ENCODE data around the gene RAMACL. TPM values are rescaled to one million over a fixed set of nuclear protein-coding genes. Genes with fewer than 3 reads are reported as not detected.
"Not testable (repeated sequence)": the region's sequence is repeated elsewhere in the genome, so short reads cannot be mapped to it uniquely, and the experiment has no call there.

RAMACL gene
- total RNA-seq, 1 donor, result 2.4 TPM

DNA sequence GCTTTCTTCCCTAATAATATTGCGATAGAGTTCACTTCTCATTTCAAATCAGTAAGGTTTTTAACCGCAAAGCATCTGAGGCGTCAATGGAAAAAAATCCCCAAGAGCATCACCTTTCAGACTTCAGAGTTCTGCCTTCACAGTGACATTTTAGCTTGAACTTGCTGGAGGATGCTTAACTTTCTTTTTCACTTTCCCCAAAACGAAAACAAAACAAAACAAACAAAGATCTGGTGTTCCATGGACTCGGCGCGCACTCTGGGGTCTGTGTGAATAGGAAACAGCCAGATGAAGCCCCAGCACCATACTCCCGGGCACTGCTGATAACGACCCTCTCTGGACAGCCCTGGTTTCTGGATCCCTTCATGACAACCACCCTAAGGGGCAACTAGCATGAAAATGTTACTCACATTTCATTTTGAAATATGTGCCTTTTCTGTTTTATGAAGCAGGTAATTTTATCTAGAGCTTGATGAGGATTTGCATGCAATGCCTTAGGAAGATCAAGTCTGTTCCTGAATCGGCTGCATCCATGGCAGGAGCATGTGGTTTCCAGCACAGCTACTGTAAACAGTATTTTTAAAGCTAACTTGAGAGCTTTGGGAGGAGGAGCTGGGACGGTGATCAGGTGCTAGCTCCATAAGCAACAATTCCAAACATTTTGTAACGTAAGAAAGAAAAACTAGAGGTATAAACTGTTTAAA lies 44.5 kb downstream of the RAMACL start:
- DNase-seq (ENCODE audit: low read depth), result no peak
- TF ChIP-seq, protein P1, sequence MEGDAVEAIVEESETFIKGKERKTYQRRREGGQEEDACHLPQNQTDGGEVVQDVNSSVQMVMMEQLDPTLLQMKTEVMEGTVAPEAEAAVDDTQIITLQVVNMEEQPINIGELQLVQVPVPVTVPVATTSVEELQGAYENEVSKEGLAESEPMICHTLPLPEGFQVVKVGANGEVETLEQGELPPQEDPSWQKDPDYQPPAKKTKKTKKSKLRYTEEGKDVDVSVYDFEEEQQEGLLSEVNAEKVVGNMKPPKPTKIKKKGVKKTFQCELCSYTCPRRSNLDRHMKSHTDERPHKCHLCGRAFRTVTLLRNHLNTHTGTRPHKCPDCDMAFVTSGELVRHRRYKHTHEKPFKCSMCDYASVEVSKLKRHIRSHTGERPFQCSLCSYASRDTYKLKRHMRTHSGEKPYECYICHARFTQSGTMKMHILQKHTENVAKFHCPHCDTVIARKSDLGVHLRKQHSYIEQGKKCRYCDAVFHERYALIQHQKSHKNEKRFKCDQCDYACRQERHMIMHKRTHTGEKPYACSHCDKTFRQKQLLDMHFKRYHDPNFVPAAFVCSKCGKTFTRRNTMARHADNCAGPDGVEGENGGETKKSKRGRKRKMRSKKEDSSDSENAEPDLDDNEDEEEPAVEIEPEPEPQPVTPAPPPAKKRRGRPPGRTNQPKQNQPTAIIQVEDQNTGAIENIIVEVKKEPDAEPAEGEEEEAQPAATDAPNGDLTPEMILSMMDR (IDR thresholded peaks at IDR 0.05; ENCODE audit: insufficient read depth, low read length), result no peak
- H3K4me3 ChIP-seq (ENCODE audit: low read depth, low read length), result no peak overlapping the region

DNA sequence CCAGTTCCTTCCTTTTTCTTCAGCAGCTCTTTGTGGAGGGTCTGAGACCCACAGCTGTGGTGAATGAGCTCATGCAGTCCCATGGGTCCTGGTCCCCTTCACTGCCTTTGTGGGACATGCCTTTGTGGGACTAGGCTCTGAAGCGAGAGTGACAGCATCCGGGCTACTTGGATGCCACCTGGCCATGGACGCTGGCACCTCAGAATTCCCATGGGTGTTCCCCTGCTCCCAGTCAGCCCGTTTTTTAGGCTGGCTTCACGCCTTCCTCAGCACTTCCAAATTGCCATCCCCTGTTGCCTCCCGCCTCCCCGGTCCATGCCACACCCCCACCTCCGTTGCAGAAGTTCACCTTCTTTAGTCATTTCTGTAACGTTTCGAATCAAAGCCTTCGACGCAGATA lies 45.1 kb downstream of the RAMACL start:
- DNase-seq (ENCODE audit: low read depth), result no peak
- TF ChIP-seq, protein P1 (IDR thresholded peaks at IDR 0.05; ENCODE audit: insufficient read depth, low read length), result no peak
- no peak overlapping the region for H3K4me3 ChIP-seq (ENCODE audit: low read depth, low read length)

DNA sequence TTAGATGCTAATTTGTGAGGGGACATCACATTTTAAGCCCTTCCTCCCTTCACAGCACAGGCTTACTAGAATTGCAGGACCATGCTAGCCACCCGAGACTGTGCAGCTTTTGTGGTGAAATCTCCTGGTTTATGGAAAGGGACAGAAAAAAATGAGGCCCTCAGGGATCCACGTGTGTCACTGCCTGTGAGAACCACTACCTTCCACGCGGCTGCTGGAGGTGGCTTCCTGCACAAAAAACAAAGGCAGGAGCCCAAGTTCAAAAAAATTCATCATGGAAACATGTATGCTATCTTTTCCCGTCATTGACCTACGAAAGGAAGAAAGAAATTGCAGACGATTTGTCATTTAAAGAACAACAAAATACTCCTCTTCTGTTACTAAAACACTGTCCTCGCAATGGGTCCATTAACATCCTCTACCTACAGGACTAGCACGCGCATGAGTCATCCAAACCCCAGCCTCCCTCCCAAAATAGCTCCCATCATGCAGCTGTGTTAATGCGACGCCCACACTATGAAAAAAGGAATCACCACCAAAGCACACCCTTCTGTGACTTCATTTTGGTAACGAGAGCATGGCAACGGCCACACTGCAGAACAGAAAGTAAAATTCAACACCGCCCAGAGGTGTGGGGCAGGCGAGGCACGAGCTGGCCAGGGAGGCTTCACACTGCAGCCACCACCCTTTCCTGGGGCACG lies 45.7 kb downstream of the RAMACL start:
- TF ChIP-seq, protein P1 (IDR thresholded peaks at IDR 0.05; ENCODE audit: insufficient read depth, low read length), result no peak
- H3K4me3 ChIP-seq (ENCODE audit: low read depth, low read length), result no peak overlapping the region
- peak; percentile 33 for DNase-seq (ENCODE audit: low read depth)

DNA sequence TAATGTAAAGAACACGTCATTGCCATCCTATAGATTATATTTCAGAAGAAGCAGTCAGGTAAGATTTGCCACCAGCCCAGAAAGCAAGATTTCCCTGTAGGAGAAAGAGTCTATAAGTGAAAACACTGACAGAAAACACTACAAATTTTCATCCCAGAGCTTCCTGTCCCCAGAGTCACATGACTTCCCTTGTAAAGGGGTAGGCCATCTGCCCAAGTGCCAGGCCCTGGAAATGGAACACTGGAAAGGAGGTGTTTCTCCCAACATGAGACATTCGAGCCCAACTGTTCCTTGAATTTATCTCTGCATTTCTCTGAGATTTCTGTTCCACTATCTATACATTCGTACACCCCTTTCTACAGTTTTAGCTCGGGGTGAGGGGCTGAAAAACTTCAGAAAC lies 46.9 kb downstream of the RAMACL start:
- no peak overlapping the region for H3K4me3 ChIP-seq (ENCODE audit: low read depth, low read length)
- TF ChIP-seq, protein P1 (IDR thresholded peaks at IDR 0.05; ENCODE audit: insufficient read depth, low read length), result no peak
- DNase-seq (ENCODE audit: low read depth), result no peak

DNA sequence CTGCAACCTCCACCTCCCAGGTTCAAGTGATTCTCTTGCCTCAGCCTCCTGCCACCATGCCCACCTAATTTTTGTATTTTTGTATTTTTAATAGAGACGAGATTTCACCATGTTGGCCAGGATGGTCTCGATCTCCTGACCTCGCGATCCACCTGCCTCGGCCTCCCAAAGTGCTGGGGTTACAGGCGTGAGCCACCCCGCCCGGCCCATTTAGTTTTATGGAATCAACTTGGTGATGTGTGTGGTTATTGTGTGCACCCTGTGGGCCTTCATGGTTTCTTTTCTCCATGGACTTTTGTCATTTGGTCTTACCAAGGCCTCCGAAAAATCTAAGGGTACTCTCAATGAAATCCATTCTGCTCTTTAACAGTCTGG lies 47.5 kb downstream of the RAMACL start:
- DNase-seq (ENCODE audit: low read depth); H3K4me3 ChIP-seq (ENCODE audit: low read depth, low read length): not testable (repeated sequence)

DNA sequence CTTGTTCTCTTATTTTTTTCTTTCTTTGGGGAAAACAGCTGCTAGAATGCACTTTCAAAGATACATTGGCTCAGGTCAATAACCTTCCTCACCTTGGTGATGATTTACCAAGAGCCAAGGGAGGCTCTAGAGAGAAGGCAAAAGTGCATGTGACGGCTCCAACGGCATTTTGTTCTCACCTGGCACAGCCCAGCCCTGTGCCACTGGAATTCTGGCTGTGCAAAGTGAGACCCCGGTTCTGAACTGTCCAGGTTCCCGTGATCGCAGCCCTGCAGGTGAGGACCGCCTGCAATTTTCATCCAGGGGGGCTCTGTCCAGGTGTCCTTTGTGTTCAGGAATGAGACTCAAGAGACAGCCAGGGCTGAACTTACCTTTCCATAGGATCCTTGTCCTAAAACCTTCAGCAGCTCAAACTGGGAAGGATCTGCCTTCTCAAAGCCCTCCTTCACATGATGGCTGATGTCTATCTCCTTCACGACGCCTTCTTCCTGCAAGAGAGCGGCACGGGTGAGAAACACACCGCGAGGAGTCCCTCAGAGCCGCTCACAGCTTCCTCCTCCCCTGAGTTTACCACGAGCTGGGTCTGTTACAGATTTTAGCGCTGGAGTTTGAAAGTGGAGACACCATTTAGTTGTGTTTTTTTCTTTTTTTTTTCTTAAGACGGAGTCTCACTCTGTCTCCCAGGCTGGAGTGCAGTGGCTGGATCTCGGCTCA lies 48.0 kb downstream of the RAMACL start:
- no peak overlapping the region for H3K4me3 ChIP-seq (ENCODE audit: low read depth, low read length)
- no peak for DNase-seq (ENCODE audit: low read depth)
- TF ChIP-seq, protein P1 (IDR thresholded peaks at IDR 0.05; ENCODE audit: insufficient read depth, low read length), result no peak

Measured in fibroblast of the aortic adventitia (primary cell).